ENCODE measurements around the gene DDB1. TPM values are rescaled to one million over a fixed set of nuclear protein-coding genes. Genes with fewer than 3 reads are reported as not detected.

Gene DDB1
- total and polyA plus RNA-seq, 9 of the 15 experiments (the other 6 are each of a cell fraction or from before 2014, with no cell fraction given): 172 to 361 (median 266) TPM

DNA sequence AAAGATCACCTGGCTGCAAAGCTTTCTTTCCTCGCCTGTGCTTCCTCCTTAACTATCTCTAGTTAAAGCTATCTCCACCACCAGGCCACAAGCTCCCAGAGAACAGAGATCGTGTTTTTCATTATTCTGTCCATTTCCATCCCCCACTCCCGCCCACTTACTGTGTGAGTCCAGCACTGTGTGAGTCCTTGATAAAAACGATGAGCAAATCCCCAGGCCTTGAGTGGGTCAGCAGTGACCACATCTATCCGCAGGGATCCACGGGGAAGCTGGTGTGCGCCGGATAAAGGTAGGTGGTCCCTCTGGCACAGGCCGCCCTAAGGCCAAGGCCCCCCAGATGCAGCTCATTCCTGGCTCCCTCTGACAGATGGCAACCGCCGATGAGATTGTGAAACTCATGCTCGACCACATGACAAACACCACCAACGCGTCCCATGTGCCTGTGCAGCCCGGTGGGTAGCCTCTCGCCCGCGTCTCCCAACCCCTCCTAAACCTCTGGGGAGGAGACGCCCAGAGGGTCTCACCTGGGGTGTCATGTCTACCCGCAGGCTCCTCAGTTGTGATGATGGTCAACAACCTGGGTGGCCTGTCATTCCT is 9.4 kb upstream of the DDB1 start (continued):
- TF ChIP-seq, protein P1, sequence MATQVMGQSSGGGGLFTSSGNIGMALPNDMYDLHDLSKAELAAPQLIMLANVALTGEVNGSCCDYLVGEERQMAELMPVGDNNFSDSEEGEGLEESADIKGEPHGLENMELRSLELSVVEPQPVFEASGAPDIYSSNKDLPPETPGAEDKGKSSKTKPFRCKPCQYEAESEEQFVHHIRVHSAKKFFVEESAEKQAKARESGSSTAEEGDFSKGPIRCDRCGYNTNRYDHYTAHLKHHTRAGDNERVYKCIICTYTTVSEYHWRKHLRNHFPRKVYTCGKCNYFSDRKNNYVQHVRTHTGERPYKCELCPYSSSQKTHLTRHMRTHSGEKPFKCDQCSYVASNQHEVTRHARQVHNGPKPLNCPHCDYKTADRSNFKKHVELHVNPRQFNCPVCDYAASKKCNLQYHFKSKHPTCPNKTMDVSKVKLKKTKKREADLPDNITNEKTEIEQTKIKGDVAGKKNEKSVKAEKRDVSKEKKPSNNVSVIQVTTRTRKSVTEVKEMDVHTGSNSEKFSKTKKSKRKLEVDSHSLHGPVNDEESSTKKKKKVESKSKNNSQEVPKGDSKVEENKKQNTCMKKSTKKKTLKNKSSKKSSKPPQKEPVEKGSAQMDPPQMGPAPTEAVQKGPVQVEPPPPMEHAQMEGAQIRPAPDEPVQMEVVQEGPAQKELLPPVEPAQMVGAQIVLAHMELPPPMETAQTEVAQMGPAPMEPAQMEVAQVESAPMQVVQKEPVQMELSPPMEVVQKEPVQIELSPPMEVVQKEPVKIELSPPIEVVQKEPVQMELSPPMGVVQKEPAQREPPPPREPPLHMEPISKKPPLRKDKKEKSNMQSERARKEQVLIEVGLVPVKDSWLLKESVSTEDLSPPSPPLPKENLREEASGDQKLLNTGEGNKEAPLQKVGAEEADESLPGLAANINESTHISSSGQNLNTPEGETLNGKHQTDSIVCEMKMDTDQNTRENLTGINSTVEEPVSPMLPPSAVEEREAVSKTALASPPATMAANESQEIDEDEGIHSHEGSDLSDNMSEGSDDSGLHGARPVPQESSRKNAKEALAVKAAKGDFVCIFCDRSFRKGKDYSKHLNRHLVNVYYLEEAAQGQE (IDR thresholded peaks at IDR 0.05; ENCODE audit: borderline replicate concordance): peak; percentile 34
- TF ChIP-seq, protein P1 (CRISPR knock-in tag; IDR thresholded peaks at IDR 0.05; ENCODE audit: low read depth): no peak
- TF ChIP-seq EP400 (IDR thresholded peaks at IDR 0.05): peak; percentile 70; the same call in 1 of the 2 replicates
- no peak for TF ChIP-seq TOE1 (IDR thresholded peaks at IDR 0.05; ENCODE audit: borderline replicate concordance)
- TF ChIP-seq TOE1 (CRISPR knock-in tag; IDR thresholded peaks at IDR 0.05; ENCODE audit: borderline replicate concordance, low read depth): no peak
- TF ChIP-seq SAFB2 (IDR thresholded peaks at IDR 0.05; ENCODE audit: borderline replicate concordance, low read depth, low read length, severe bottlenecking): no peak
- TF ChIP-seq MXI1 (IDR thresholded peaks at IDR 0.05; ENCODE audit: low read depth, low read length): no peak
- no peak for TF ChIP-seq ZNF253 (CRISPR knock-in tag; conservative IDR thresholded peaks at IDR 0.05)
- TF ChIP-seq KLF6 (CRISPR knock-in tag; IDR thresholded peaks at IDR 0.05; ENCODE audit: borderline replicate concordance): no peak
- TF ChIP-seq CEBPB (tag; IDR thresholded peaks at IDR 0.05): peak; percentile 92
- no peak for TF ChIP-seq ZNF695 (CRISPR knock-in tag; IDR thresholded peaks at IDR 0.05)
- no peak for TF ChIP-seq ZNF347 (CRISPR knock-in tag; IDR thresholded peaks at IDR 0.05; ENCODE audit: low read depth)
- TF ChIP-seq HDAC1 (IDR thresholded peaks at IDR 0.05): peak in 1 of 2 experiments; percentile 86; a peak in 3 of 4 replicates
- TF ChIP-seq ETS2 (tag; IDR thresholded peaks at IDR 0.05; ENCODE audit: borderline replicate concordance, poor library complexity, severe bottlenecking): no peak
- TF ChIP-seq RBM15 (IDR thresholded peaks at IDR 0.05; ENCODE audit: insufficient read depth, low read length): no peak
- peak; percentile 95 for TF ChIP-seq ARID1B (IDR thresholded peaks at IDR 0.05)
- no peak for TF ChIP-seq NCOA4 (IDR thresholded peaks at IDR 0.05; ENCODE audit: partially characterized antibody)
- TF ChIP-seq HMG20B (CRISPR knock-in tag; IDR thresholded peaks at IDR 0.05): no peak
- no peak for TF ChIP-seq SMAD3 (CRISPR knock-in tag; conservative IDR thresholded peaks at IDR 0.05)
- TF ChIP-seq ZNF668 (CRISPR knock-in tag; IDR thresholded peaks at IDR 0.05): no peak
- TF ChIP-seq FOXM1 (IDR thresholded peaks at IDR 0.05; ENCODE audit: low read depth): peak; percentile 69; the same call in 1 of the 2 replicates
- TF ChIP-seq FOXM1 (CRISPR knock-in tag; IDR thresholded peaks at IDR 0.05; ENCODE audit: low read depth): no peak
- no peak for TF ChIP-seq MAFF (IDR thresholded peaks at IDR 0.05; ENCODE audit: low read length)
- TF ChIP-seq COPS2 (conservative IDR thresholded peaks at IDR 0.05): no peak
